AG20443 (cell line): ENCODE measurements around the gene VPS11.

Experiments used
- DNase-seq: peaks from one replicate; pipeline ENCODE4 v3.0.0; 2012; ENCODE audit warnings: low spot score, mixed read lengths

VPS11 gene

GRCh38 chr11:119121008-119121810 is 53.6 kb downstream of the VPS11 start, which contains the start of gene HINFP:
HINFP (plus strand) TSS chr11:119121580; CDS start chr11:119126945, 5,365 bp downstream.
- DNase-seq = peak; percentile 100

- no peak for DNase-seq
These were observed 54.1 kb downstream of the VPS11 start for GRCh38 chr11:119121811-119122124.

GRCh38 chr11:119125821-119126220 is 58.2 kb downstream of the VPS11 start:
- no peak for DNase-seq

- no peak for DNase-seq
These were observed 59.2 kb downstream of the VPS11 start for GRCh38 chr11:119126675-119127268.

DNA sequence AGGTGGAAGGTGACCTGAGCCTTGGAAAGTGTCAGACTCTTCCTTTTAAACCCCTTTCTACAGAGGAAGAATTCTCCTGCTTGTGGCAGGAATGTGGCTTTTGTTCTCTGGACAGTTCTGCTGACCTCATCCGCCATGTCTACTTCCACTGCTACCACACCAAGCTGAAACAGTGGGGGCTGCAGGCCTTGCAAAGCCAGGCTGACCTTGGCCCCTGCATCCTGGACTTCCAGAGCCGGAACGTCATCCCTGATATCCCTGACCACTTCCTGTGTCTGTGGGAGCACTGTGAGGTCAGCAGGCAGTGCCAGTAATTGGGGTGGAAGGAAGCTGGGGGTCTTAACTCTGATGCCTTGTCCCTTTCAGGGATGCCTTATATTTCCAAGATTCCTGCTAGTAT is 63.0 kb downstream of the VPS11 start:
- no peak for DNase-seq
